AG08395 (cell line): ENCODE results near the gene TEX35.

Experiments used
- DNase-seq: peaks from one replicate; pipeline ENCODE4 v3.0.0; 2012; ENCODE audit warnings: mixed read lengths, low spot score

The TEX35 gene

GRCh38 chr1:178518894-178519293, 6.0 kb downstream of the TEX35 start:
- no peak for DNase-seq

- DNase-seq = no peak
Observed at GRCh38 chr1:178520803-178521202, 7.9 kb downstream of the TEX35 start.

GRCh38 chr1:178521241-178521640, 8.3 kb downstream of the TEX35 start:
- no peak for DNase-seq

DNA sequence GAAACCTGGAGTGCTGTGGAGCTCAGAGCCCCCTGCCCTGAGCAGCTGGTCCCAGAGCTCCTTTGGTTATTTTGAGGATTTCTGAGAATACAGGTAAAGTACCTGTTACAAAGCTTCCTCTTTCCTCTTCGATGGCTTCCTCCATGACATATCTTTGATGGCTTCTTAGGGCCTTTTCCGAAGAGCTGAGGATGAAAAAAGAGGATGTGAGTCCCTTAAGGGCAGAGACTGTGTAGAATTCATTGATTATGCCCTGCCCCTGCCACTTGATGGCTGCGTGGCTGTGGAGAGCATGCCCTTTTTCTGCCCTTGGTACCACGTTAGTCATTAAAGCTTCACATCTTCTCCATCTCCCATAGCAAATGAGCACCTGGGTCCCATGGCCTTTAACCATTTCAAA, 14.2 kb downstream of the TEX35 start:
- no peak for DNase-seq

- DNase-seq = no peak
Observed at GRCh38 chr1:178528228-178528952, 15.5 kb downstream of the TEX35 start.

GRCh38 chr1:178528953-178529335, 16.0 kb downstream of the TEX35 start:
- no peak for DNase-seq

- no peak for DNase-seq
Observed at GRCh38 chr1:178529364-178530036, 16.6 kb downstream of the TEX35 start.

- peak; percentile 92 for DNase-seq
Observed at GRCh38 chr1:178530037-178530402, 17.1 kb downstream of the TEX35 start.

DNA sequence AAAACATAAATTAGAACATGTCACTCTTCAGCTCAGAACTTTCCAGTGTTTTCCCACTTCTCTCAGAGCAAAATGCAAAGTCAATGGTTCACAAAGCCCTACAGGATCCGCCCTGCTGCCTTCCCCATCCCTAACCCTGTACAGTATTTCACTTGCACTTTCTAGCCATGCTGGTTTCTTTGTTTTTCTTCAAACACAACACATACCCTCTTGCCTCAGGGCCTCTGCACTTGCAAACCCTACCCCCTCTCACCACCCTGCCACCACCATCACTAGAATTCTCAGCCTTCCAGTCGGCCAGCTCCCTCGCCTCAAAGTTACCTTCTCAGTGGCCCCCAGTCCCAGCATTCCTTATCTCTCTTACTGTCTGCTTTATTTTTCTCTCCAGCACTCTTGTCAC, 17.6 kb downstream of the TEX35 start:
- DNase-seq = no peak

GRCh38 chr1:178531887-178532286, 19.0 kb downstream of the TEX35 start:
- DNase-seq = no peak

DNA sequence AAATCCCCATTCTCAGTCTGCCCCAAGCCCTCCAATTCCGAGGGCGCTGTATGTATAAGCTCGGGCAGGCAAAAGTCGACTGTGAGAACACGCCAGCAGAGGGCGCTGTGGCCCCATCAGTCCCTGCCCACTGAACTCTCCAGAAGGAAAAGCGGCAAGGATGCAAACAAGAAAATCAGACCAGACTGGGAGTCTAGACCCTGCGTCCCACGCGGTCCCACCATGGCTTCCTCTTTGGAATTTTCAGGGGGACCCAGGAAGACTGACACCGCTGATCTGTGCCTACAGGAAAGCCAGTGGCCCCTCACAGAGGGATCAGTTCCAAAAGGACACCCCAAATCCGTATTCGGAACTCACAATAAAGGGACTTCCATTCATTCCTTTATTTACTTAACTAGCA, 19.5 kb downstream of the TEX35 start:
- DNase-seq = peak; percentile 86

DNA sequence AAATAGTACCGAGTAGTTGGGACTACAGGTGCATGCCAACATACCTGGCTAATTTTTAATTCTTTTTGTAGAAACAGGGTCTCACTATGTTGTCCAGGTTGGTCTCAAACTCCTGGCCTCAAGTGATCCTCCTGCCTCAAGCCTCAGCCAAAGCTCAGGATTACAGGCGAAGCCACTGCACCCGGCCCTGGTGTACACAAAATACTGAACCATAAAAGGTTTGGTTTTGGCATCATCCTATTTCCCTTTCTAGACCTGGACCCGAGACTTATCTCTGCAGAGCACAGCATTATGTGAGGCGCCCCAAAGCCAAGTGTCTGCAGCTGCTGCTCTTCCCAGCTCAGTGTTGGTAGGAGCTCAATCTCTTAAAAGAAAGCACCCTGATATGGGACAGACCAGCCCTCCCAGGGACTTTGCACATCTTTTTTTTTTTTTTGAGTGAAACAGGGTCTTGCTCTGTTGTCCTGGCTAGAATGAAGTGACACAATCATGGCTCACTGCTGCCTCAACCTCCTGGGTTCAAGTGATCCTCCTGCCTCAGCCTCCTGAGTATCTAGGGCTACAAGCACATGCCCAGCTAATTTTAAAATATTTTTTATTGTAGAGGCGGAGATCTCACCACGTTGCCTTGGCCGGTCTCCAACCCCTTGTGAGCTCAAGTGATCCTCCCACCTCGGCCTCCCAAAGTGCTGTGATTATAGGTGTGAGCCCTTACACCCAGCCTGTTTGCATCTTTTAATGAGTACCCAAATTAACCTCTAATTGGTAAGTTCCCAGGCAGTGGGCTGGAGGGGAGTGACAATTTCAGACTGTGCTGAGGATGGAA, 20.4 kb downstream of the TEX35 start:
- no peak for DNase-seq

DNA sequence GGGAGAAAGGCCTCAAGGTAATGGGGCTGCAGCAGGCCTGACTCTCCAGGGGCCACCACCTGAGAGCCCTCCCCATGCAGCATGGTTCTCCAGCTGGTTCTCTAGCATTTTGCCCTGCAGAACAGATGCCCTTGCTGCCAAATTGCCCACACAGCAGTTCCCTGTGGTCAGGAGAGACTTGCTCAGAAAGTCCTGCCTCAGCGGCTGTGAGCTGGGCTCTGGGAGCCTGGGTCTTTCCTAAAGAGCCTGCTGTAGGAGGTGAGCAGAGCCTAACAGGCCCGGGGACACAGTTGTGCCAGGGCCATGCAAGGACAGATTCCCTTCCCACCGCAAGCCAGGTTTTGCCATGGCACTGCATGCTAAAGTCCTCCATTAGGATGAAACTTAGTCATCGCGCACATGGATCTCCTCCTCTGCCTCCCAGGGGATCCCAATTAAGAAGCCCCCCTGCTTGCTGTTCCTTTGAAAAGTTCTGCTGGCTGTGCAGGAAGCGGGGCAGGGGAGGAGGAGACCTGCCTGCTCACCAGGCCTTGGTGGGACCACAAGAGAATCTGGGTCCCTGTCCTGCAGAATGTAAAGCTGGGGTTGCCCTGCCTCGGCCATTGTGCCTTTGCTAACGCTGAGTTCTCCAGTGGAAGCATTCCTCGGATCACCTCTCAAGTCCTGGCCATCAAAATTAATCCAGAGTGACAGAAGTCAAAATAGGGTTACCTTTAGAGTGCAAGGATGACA, 21.4 kb downstream of the TEX35 start:
- no peak for DNase-seq

GRCh38 chr1:178536329-178536728, 23.4 kb downstream of the TEX35 start:
- no peak for DNase-seq

GRCh38 chr1:178536844-178537371, 24.0 kb downstream of the TEX35 start:
- DNase-seq = peak; percentile 96

DNA sequence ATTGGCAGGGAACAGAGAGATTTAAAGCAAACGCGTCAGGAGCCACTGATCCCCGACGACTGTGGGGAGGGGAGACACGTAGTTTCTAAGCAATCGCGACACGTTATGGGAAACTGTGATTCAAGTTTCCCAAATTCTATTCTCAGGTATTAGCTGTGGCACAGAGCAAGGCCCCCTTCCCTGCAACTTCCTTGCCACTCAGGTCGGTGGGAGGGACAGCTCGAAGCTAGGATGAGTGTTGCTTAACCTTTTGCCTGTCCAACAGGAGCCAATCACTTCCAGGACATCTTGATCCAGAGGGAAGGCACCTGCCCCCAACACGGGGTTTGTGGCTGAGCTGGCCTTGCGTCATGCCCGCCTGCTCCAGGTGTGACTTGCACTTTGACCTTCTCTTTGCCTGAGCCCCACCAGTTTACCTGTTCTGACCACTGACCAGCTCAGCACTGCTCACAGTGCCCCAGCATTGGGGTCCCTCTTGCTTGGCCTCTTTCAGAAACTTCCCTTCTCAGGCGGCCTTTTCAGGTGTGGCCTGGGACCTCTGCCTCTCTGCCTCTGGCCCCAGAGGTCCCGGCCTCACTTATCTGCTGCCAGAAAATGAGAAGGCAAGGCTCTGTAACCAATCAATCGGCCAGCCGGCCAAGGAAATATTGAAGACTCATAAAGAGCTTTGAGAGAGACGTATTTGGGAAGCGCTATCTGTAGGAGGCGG, 24.6 kb downstream of the TEX35 start:
- no peak for DNase-seq

DNA sequence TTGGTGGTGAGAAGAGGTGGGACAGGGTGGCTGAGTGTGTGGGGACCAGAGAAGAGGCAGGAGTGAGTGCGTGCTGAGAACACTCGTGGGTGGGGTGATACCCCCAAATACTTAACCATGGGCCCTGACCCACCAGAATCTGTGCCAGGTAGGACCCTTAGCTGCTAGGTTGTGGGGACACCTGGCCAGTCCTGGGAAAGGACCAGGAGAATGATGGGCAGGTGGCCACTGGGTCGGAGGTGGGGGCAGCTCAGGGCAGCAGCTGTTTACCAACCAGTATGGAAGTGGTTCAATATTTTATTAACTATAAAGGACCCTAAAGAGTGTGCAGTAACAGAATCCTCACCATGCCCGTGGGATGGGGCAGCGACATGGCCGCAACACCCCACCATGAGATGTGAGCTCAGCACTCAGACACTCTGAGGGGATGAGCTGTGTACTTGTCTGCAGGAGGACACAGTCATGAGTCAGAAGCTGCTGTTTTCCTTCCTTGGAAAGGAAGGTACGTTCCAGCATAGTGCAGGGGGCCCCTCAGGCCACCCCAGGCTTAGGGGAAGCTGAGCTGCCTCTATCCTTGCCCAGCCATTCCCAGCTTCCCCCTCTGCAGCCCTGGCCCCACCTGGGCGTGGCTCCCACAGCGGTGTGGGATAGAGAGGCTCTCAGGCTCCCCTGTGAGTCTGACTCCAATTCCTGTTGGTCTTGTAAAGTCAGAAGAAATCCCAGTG, 25.4 kb downstream of the TEX35 start:
- peak; percentile 68 for DNase-seq

GRCh38 chr1:178539291-178539690, 26.4 kb downstream of the TEX35 start:
- DNase-seq = no peak

DNA sequence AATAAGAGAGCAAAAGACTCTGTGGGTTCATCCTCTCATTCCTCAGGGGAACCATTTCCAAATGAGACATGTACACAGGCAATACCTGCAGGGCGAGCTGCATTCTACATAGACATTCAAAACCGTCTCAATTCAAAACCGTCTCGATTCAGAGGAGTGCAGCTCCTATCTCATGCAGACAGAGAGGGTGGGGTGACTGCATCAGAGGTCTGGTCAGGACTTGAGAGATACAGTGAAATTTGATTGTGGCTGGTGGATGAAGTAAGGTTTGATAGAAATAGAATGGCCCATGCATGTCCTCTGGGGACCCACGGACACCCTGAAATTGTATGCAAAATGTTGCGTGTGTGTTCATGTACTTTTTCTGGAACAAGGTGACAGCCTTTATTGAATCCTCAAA, 27.3 kb downstream of the TEX35 start:
- DNase-seq = no peak

- DNase-seq = peak; percentile 81
Observed at GRCh38 chr1:178540646-178541045, 27.7 kb downstream of the TEX35 start.

DNA sequence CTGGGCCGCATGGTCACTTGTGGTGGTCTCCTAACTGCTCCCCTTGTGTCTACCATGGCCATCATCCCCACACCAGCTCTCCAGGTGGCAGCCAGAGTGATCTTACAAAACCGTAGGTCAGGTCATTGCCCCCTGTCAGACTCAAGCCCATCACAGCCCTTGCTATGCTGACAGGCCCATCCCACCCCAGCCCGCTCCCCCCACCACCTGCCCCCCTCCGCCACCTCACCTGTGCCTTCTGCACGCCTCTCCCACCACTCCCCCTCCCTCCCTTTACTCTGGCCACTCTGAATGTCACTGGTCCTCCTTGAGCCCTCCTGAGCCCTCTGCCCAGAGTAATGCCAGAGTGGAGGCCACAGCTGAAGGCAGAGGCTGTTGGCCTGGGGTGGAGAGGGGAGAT, 28.5 kb downstream of the TEX35 start:
- no peak for DNase-seq
